Stimulated activated naive CD8-positive, alpha-beta T cell treated with anti-CD3 and anti-CD28 coated beads, Interleukin-15, amount 100 ng/mL, for 72 hours (primary cell): ENCODE measurements around the gene ZNF587.

Experiments used
- ATAC-seq: fragments of 150-1000 bp; cut with Tn5 transposase; 2 replicates; pipeline ENCODE4 v1.10.0; 2021; ENCODE audit warnings: mild to moderate bottlenecking, moderate library complexity
- DNase-seq, 2 donors: peaks; one replicate each; pipeline ENCODE4 v3.0.0; 2021 to 2022
- H3K27ac Mint-ChIP-seq, 2 donors: one replicate each; pipeline ENCODE4 v1.8.0; 2022; ENCODE audit warnings: mild to moderate bottlenecking in 2 of 2, mixed read lengths in 2 of 2, moderate library complexity in 2 of 2
- H3K27me3 Mint-ChIP-seq: one replicate; pipeline ENCODE4 v1.8.0; 2022; ENCODE audit warnings: mixed read lengths
- H3K4me1 Mint-ChIP-seq: one replicate; pipeline ENCODE4 v1.8.0; 2022; ENCODE audit warnings: mild to moderate bottlenecking, mixed read lengths
- H3K4me3 Mint-ChIP-seq, 2 donors: one replicate each; pipeline ENCODE4 v1.8.0; 2022; ENCODE audit warnings: mild to moderate bottlenecking in 2 of 2, mixed read lengths in 2 of 2, moderate library complexity in 1 of 2
- H3K9me3 Mint-ChIP-seq, 2 donors: one replicate each; pipeline ENCODE4 v1.8.0; 2022; ENCODE audit warnings: mixed read lengths in 2 of 2

Gene ZNF587

GRCh38 chr19:57900311-57900710, 50.7 kb downstream of the ZNF587 start:
- Mint-ChIP-seq H3K27me3 (no peaks in the 10 kb centered on the region), H3K4me3 (no peak overlapping the region), H3K4me1 (peaks cover 6% of the 10 kb centered on the region), H3K27ac (no peak overlapping the region), H3K9me3 (peaks cover 26 to 41% of the 10 kb centered on the region in 2 donors)
- ATAC-seq (no peak), DNase-seq (no peak)

- peaks cover 6% of the 10 kb centered on the region for H3K4me1 Mint-ChIP-seq
- no peak for ATAC-seq
- H3K4me3 Mint-ChIP-seq, result no peak overlapping the region
- H3K27ac Mint-ChIP-seq, result no peak overlapping the region
- no peak for DNase-seq
- H3K27me3 Mint-ChIP-seq, result no peaks in the 10 kb centered on the region
- peaks cover 21 to 26% of the 10 kb centered on the region in 2 donors for H3K9me3 Mint-ChIP-seq
Observed at GRCh38 chr19:57903618-57904184, 54.0 kb downstream of the ZNF587 start.

GRCh38 chr19:57905258-57905657, 55.6 kb downstream of the ZNF587 start:
- DNase-seq (no peak), ATAC-seq (no peak)
- Mint-ChIP-seq H3K4me1 (peaks cover 6% of the 10 kb centered on the region), H3K27me3 (no peaks in the 10 kb centered on the region), H3K27ac (no peak overlapping the region), H3K4me3 (no peak overlapping the region), H3K9me3 (peaks cover 26 to 32% of the 10 kb centered on the region in 2 donors)

- H3K27me3 Mint-ChIP-seq, result no peaks in the 10 kb centered on the region
- peaks cover 16% of the 10 kb centered on the region for H3K4me1 Mint-ChIP-seq
- ATAC-seq (no peak), DNase-seq (no peak)
- no peak overlapping the region for H3K27ac Mint-ChIP-seq
- peaks cover 42% of the 10 kb centered on the region in 2 donors for H3K9me3 Mint-ChIP-seq
- H3K4me3 Mint-ChIP-seq, result no peak overlapping the region
Observed at GRCh38 chr19:57907394-57907793, 57.7 kb downstream of the ZNF587 start.

- Mint-ChIP-seq H3K27ac (no peak overlapping the region), H3K4me1 (peaks cover 41% of the 10 kb centered on the region), H3K4me3 (peak overlapping the region in 1 of 2 donors; percentile 11), H3K9me3 (peaks cover 51 to 55% of the 10 kb centered on the region in 2 donors), H3K27me3 (no peaks in the 10 kb centered on the region)
- DNase-seq, result no peak
- no peak for ATAC-seq
Observed at GRCh38 chr19:57914531-57914930, 64.9 kb downstream of the ZNF587 start.
